IPS-NIHi11 (cell line): ENCODE results near the gene KIF18B.
A peak's percentile ranks its signal among the peaks of the same experiment; 100 is the strongest.

ENCODE experiments used
- DNase-seq: peaks from one replicate; pipeline ENCODE4 v3.0.0; 2012; ENCODE audit warnings: mixed read lengths, low spot score

The KIF18B gene

GRCh38 chr17:44905006-44906000 lies 42.3 kb downstream of the KIF18B start:
- DNase-seq = no peak

GRCh38 chr17:44904001-44904984 lies 43.3 kb downstream of the KIF18B start:
- no peak for DNase-seq

GRCh38 chr17:44903012-44903685 lies 44.4 kb downstream of the KIF18B start:
- no peak for DNase-seq

- no peak for DNase-seq
These were observed 45.3 kb downstream of the KIF18B start for GRCh38 chr17:44902135-44902760.

- DNase-seq = no peak
These were observed 46.1 kb downstream of the KIF18B start for GRCh38 chr17:44901411-44901921.

GRCh38 chr17:44900894-44901293 lies 46.7 kb downstream of the KIF18B start:
- no peak for DNase-seq

- DNase-seq = peak; percentile 95
These were observed 48.3 kb downstream of the KIF18B start, which contains the start of gene EFTUD2 for GRCh38 chr17:44899074-44899782. EFTUD2 (minus strand) TSS chr17:44899445; CDS start chr17:44894521, 4,924 bp downstream.

- no peak for DNase-seq
These were observed 48.9 kb downstream of the KIF18B start for GRCh38 chr17:44898768-44899073.

GRCh38 chr17:44894642-44895041 lies 52.9 kb downstream of the KIF18B start:
- DNase-seq = no peak

- no peak for DNase-seq
These were observed 55.3 kb downstream of the KIF18B start for GRCh38 chr17:44892250-44892649.

- DNase-seq = no peak
These were observed 58.6 kb downstream of the KIF18B start for GRCh38 chr17:44889003-44889402.

- DNase-seq = no peak
These were observed 59.3 kb downstream of the KIF18B start for GRCh38 chr17:44887971-44888954.

- DNase-seq = no peak
These were observed 60.6 kb downstream of the KIF18B start for GRCh38 chr17:44887016-44887415.

- DNase-seq = no peak
These were observed 62.6 kb downstream of the KIF18B start for GRCh38 chr17:44884941-44885340.

GRCh38 chr17:44881145-44881544 lies 66.4 kb downstream of the KIF18B start:
- DNase-seq = no peak

GRCh38 chr17:44880062-44880461 lies 67.5 kb downstream of the KIF18B start:
- no peak for DNase-seq

- no peak for DNase-seq
These were observed 68.2 kb downstream of the KIF18B start for GRCh38 chr17:44879376-44879775.

GRCh38 chr17:44878627-44879221 lies 68.8 kb downstream of the KIF18B start:
- peak; percentile 59 for DNase-seq

GRCh38 chr17:44877121-44877520 lies 70.5 kb downstream of the KIF18B start:
- no peak for DNase-seq
